GM21447 (cell line): Measurements from ENCODE around the gene ESRRA.
"Not testable (repeated sequence)": the region's sequence is repeated elsewhere in the genome, so short reads cannot be mapped to it uniquely, and the experiment has no call there.

Experiments
- ATAC-seq: cut with Tn5 transposase; IDR thresholded peaks from one replicate; pipeline ENCODE4 v1.9.1; 2021; ENCODE audit not compliant: unreplicated experiment

ESRRA gene

GRCh38 chr11:64291752-64292459 lies 13.4 kb upstream of the ESRRA start:
- ATAC-seq = no peak

- no peak for ATAC-seq
Measured at GRCh38 chr11:64292460-64293254, 12.7 kb upstream of the ESRRA start.

- no peak for ATAC-seq
Measured at GRCh38 chr11:64294774-64295173, 10.6 kb upstream of the ESRRA start.

- ATAC-seq = no peak
Measured at GRCh38 chr11:64295760-64296159, 9.6 kb upstream of the ESRRA start.

GRCh38 chr11:64296236-64296635 lies 9.1 kb upstream of the ESRRA start:
- ATAC-seq = no peak

- ATAC-seq = no peak
Measured at GRCh38 chr11:64296830-64297698, 8.3 kb upstream of the ESRRA start.

GRCh38 chr11:64297699-64298358 lies 7.5 kb upstream of the ESRRA start:
- no peak for ATAC-seq

GRCh38 chr11:64298966-64299846 lies 6.1 kb upstream of the ESRRA start:
- no peak for ATAC-seq

- ATAC-seq = no peak
Measured at GRCh38 chr11:64299847-64300648, 5.3 kb upstream of the ESRRA start, which contains the start of gene CATSPERZ. CATSPERZ (plus strand) TSS chr11:64300358; CDS start chr11:64300411, 53 bp downstream.

- no peak for ATAC-seq
Measured at GRCh38 chr11:64303109-64304031, 2.0 kb upstream of the ESRRA start.

- ATAC-seq = no peak
Measured at GRCh38 chr11:64304032-64304315, 1.4 kb upstream of the ESRRA start.

GRCh38 chr11:64304316-64305072 lies 830 bp upstream of the ESRRA start:
- peak; percentile 41 for ATAC-seq

- peak; percentile 34 for ATAC-seq
Measured at GRCh38 chr11:64305691-64306562, 603 bp downstream of the ESRRA start.

GRCh38 chr11:64306563-64306875 lies 1.2 kb downstream of the ESRRA start:
- no peak for ATAC-seq

GRCh38 chr11:64306876-64307622 lies 1.7 kb downstream of the ESRRA start:
- ATAC-seq = no peak

- not testable (repeated sequence) for ATAC-seq
Measured at GRCh38 chr11:64307795-64308194, 2.5 kb downstream of the ESRRA start.
